HL-60 (cell line): Measurements from ENCODE around the gene MT1X.
"Not testable (repeated sequence)": the region's sequence is repeated elsewhere in the genome, so short reads cannot be mapped to it uniquely, and the experiment has no call there.

Experiments
- DNase-seq, 2 experiments: peaks; one replicate each; pipeline ENCODE4 v3.0.0-alpha.2; 2010 to 2020; ENCODE audit warnings: low read depth in 1 of 2, low spot score in 1 of 2
- H3K27ac ChIP-seq: fragments of 250-450 bp; sonication (Bioruptor Pico); replicated peaks from 2 replicates; pipeline ENCODE4 v1.5.1; 2020; ENCODE audit warnings: mild to moderate bottlenecking, moderate library complexity
- H3K27me3 ChIP-seq: fragments of 250-450 bp; sonication (Bioruptor Pico); 2 replicates; pipeline ENCODE4 v1.5.1; 2021; ENCODE audit warnings: mild to moderate bottlenecking, moderate library complexity; ENCODE audit not compliant: insufficient read depth, poor library complexity, severe bottlenecking
- H3K4me3 ChIP-seq: replicated peaks from 2 replicates; pipeline ENCODE4 v1.5.1; 2011; ENCODE audit warnings: mild to moderate bottlenecking, control low read depth, low read length; ENCODE audit not compliant: insufficient read depth
- CTCF ChIP-seq: IDR thresholded peaks from one replicate; pipeline ENCODE4 v1.5.1; 2011; ENCODE audit warnings: low read length, control low read depth, inconsistent platforms; ENCODE audit not compliant: insufficient read depth
- GABPA ChIP-seq: IDR thresholded peaks from 2 replicates; pipeline ENCODE4 v1.6.1; 2012; ENCODE audit warnings: low read depth
- POLR2AphosphoS5 ChIP-seq: IDR thresholded peaks from 2 replicates; pipeline ENCODE4 v1.6.1; 2012; ENCODE audit warnings: low read depth
- SPI1 ChIP-seq: IDR thresholded peaks from 2 replicates; pipeline ENCODE4 v1.6.1; 2012; ENCODE audit warnings: low read depth, mild to moderate bottlenecking, borderline replicate concordance
- TF ChIP-seq, protein P1 (sequence below): IDR thresholded peaks from 2 replicates; pipeline ENCODE4 v1.6.1; 2012; ENCODE audit warnings: low read depth; ENCODE audit not compliant: insufficient replicate concordance

The MT1X gene

DNA sequence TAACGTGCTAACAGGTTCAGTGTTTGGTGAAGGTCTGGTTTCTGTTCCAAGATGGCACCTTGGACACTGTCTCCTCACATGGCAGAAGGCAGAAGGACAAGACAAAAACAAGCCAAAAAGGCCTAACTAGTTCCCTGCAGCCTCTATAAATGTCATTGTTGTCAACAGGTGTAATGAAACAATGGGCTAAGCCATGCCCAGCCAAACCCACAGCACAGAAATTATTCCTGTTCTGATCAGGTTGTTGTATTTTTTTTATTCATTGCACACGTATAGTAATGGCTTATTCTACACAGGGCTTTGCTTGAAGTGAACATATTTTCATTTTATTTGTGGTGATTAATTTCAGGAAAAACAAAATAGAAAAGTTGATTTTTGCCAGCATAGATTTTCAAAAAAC lies 31.5 kb downstream of the MT1X start:
- H3K4me3 ChIP-seq: no peak overlapping the region
- no peak for DNase-seq
- H3K27me3 ChIP-seq: no peaks in the 10 kb centered on the region
- TF ChIP-seq, protein P1, sequence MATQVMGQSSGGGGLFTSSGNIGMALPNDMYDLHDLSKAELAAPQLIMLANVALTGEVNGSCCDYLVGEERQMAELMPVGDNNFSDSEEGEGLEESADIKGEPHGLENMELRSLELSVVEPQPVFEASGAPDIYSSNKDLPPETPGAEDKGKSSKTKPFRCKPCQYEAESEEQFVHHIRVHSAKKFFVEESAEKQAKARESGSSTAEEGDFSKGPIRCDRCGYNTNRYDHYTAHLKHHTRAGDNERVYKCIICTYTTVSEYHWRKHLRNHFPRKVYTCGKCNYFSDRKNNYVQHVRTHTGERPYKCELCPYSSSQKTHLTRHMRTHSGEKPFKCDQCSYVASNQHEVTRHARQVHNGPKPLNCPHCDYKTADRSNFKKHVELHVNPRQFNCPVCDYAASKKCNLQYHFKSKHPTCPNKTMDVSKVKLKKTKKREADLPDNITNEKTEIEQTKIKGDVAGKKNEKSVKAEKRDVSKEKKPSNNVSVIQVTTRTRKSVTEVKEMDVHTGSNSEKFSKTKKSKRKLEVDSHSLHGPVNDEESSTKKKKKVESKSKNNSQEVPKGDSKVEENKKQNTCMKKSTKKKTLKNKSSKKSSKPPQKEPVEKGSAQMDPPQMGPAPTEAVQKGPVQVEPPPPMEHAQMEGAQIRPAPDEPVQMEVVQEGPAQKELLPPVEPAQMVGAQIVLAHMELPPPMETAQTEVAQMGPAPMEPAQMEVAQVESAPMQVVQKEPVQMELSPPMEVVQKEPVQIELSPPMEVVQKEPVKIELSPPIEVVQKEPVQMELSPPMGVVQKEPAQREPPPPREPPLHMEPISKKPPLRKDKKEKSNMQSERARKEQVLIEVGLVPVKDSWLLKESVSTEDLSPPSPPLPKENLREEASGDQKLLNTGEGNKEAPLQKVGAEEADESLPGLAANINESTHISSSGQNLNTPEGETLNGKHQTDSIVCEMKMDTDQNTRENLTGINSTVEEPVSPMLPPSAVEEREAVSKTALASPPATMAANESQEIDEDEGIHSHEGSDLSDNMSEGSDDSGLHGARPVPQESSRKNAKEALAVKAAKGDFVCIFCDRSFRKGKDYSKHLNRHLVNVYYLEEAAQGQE: no peak
- TF ChIP-seq GABPA (no peak), POLR2AphosphoS5 (no peak), SPI1 (no peak), CTCF (no peak)
- no peak overlapping the region for H3K27ac ChIP-seq

DNA sequence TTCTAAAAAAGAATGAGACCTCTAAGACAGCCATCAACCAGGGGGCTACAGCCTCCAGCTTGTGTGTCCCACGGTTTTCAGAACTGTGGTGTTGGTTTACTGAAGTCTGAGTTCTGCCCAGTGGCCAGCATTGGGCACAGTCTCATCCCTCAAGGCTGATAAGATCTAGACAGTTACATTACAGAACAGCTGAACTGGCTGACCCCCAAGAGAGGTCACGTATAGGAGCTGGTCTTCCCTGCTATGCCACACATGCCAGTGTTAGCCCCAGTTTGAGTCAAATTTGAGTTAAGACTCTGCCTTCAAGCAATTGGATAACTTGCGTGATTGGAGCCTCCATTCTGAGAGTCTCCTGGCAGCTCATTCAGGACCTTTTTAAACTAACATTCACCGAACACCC lies 32.9 kb downstream of the MT1X start:
- no peak overlapping the region for H3K27ac ChIP-seq
- TF ChIP-seq POLR2AphosphoS5: no peak
- TF ChIP-seq CTCF: no peak
- no peak for TF ChIP-seq SPI1
- TF ChIP-seq, protein P1: no peak
- TF ChIP-seq GABPA: no peak
- no peak overlapping the region for H3K4me3 ChIP-seq
- H3K27me3 ChIP-seq: no peaks in the 10 kb centered on the region
- DNase-seq: no peak

- TF ChIP-seq POLR2AphosphoS5: no peak
- TF ChIP-seq SPI1: no peak
- TF ChIP-seq, protein P1: no peak
- TF ChIP-seq GABPA: no peak
- TF ChIP-seq CTCF: no peak
- DNase-seq: no peak
- H3K27ac ChIP-seq: no peak overlapping the region
- H3K4me3 ChIP-seq: no peak overlapping the region
- H3K27me3 ChIP-seq: no peaks in the 10 kb centered on the region
Measured at GRCh38 chr16:56716761-56717160, 34.5 kb downstream of the MT1X start.

GRCh38 chr16:56717532-56717931 lies 35.3 kb downstream of the MT1X start:
- H3K27ac ChIP-seq, H3K4me3 ChIP-seq, H3K27me3 ChIP-seq, DNase-seq: not testable (repeated sequence)
